ENCODE data around the gene ISLR2. TPM values are rescaled to one million over a fixed set of nuclear protein-coding genes. Genes with fewer than 3 reads are reported as not detected.
"Not testable (repeated sequence)": the region's sequence is repeated elsewhere in the genome, so short reads cannot be mapped to it uniquely, and the experiment has no call there.

ISLR2 gene
- not detected in 2 replicates for total RNA-seq
- polyA plus RNA-seq (2012) = 4.5 TPM

DNA sequence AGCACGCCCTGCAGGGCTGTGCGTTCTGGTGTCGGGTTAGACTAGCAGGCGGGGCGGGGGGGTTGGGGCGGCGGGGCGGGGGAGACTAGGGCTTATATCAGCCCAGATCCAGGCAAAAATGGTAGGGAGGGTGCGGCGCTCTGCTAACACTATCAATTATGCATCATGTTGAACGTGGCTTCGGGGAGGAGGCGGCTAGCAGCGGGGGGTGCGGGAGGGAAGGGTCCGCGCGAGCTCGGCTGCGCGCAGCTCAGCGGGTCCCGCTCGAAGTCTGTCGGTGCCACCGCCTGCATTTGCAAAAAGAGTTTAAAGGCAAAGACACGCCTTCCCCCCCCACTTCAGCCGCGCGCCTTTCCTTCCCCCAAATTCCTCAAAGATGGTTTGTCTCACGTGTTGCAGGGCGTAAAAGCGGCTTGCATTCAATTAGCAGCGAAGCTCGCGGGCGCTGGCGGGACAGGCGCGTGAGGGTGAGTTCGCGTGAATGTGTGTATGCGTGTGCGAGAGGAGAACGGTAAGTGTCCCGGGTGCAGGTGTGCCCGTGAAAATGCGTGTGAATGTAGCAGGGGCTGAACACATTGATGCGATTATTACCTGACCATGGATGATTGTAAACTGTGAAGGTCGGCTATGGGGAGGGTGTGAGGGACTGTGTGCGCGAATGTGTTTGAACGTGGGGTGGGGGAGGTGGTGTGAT lies at the start of gene ISLR2:
Gene ISLR2, plus strand, starts transcription at position 432 of the 694 bp plus-strand sequence. CDS start 2,169 bp downstream, outside the sequence.
- no peak for DNase-seq (ENCODE audit: low read depth)

DNA sequence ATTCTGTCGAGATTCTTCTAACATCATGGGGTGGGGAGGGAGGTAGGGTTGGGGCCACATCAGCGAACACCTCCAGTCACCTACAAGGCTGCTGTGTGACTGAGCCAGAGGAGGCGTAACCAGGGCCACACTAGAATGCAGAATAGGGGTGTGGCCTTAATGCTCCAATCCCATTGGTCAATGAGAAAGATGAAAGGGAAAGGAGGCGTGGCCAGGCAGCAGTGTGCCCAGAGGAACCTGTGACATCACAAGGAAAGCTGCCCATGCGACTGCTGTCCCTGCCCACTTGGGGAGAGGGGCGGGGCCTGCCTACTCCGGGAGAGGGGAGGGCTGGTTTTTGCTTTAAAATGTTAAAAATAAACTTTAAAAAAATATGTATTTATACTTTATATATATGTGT lies 47.9 kb upstream of the ISLR2 start, which contains the start of gene GOLGA6A:
Gene GOLGA6A, minus strand, starts transcription at position 101 of the 400 bp plus-strand sequence. Its CDS starts 41 bp downstream, at position 60.
- DNase-seq (ENCODE audit: low read depth) = not testable (repeated sequence)

DNA sequence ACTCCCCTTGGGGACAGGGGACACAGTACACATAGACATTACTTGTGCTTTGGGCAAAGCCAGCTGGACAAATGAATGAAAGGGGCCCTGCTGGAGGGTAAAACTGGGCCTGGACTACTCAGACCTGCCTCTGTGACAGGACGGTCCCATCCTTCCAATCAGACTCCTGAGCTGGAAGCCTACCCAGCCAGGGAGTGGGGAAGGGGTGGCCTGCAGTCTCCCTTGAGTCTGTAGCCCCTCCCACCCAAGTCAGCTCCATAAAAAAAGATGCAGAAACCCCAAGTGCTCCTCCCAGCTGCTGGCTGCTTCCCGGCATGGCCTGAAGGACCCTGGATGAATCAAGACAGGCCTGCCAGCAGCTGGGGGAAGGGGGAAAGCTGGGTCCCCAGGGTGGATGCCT lies 35.8 kb upstream of the ISLR2 start:
- DNase-seq (ENCODE audit: low read depth) = not testable (repeated sequence)

GRCh38 chr15:74095610-74096009 lies 34.8 kb upstream of the ISLR2 start:
- not testable (repeated sequence) for DNase-seq (ENCODE audit: low read depth)

DNA sequence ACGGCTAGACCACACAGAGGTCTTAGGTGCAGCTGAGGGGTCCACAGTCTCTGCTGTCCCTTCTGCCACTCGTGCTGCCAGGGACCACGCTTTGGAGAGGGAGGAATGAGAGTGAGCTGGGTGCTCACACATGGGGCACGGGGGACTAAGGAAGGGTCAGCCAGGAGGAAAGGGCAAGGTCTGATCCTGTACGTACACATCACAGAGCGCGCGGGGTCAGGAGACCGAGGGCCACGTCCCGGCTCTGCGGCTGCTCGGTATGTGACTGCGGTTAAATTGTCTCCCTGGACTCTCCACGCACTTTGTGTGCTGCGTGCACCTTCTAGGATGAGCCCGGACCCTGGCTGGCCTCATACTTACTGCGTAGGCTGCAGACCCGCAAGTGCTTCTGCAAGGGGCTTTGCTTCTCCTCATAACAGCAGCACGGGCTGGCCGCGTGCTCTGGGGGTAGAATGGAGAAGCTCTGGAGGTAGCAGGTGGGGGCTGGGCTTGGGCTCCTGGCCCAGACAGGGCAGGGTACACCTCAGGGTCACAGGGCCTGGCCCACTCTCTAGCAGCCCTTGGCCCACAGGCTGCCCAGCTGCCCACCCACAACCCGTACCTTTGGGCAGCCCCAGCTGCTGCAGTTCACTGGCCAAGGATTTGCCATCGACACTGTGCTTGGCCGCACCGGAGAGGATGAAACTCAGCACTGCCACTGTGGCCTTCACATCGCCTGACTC lies 33.5 kb upstream of the ISLR2 start:
- not testable (repeated sequence) for DNase-seq (ENCODE audit: low read depth)

DNA sequence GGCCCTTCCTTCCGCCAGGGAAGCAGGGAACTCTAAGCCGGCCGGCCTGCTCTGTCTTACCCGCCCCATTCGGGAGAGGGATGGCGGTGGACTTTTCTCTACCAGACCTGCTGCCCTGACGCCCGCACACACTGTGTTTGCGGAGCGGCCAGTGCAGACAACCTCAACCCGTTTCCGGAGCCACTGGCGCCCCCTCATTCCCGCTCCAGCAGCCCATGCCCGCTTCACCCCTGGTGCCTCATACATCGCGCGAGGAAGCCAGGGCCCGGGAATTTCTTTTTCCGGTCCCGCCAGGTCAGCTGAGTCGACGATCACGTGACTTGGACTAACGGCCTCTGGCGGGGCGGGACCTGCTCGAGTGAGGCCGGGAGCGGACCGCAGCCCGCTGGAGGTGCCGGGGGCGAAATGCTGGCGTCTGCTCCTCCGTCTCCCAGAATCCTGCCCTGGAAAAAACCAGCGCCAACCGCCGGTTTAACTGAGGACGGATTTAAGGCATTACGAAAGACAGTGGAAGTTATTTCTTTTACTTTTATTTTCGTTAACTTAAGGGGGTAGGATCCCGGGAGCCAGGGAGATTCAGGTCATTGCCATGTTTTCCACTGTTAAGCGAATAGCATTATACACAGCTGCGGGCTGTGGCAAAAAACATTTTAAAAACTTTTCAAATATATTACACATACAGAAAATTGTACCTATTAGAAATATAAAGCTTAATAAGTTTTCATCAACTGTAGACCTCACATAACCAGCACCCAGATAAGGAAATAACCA lies 30.2 kb upstream of the ISLR2 start:
- DNase-seq (ENCODE audit: low read depth) = peak; percentile 92

GRCh38 chr15:74108111-74108510 lies 22.3 kb upstream of the ISLR2 start:
- DNase-seq (ENCODE audit: low read depth) = peak; percentile 34

DNA sequence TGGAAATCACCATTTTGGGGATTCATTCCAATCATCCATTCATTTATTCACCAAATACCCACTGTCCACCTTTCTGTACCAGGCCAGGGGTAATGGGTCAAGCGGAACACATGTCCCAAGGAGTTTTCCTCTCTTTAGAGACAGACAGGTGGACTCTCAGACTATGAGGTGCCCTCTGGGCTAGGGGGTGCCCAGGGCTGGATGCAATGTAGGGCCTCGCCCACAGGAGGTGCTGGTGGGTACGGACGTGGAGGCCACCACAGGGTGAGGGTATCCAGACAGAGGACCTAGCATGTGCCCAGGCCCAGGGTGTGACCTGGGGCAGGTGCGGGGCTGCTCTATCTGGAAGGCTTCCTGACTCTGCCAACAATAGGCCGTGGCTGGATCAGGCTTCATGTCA lies 21.8 kb upstream of the ISLR2 start:
- not testable (repeated sequence) for DNase-seq (ENCODE audit: low read depth)

DNA sequence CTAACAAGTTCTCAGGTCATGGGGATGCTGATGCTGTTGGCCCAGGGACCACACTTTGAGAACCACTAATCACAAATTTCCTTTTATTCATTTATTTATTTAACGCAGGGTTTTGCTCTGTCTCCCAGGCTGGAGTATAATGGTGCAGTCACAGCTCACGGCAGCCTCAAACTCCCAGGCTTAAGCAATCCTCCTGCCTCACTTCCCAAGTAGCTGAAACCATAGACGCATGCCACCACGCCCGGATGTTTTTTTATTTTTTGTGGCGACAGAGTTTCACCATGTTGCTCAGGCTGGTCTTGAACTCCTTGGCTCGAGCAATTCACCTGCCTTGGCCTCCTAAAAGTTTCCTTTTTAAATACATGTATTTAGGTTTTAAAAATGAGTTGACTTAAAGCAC lies 20.7 kb upstream of the ISLR2 start:
- no peak for DNase-seq (ENCODE audit: low read depth)

DNA sequence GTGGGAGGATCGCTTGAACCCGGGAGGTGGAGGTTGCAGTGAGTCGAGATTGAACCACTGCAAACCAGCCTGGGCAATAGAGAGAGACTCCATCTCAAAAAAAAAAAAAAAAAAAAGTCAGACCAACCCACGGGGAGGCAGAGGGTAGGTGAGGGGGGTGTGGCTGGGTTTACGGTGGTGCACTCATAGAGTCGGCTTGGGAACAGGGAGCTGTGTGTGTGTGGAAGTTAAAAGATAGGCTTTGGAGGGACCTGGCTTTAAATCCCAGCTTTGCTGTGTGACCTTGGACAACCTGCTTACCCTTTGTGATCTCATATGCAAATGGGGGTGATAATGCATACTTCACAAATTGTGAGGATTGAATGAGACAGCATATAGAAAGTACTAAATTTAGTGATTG lies 10.0 kb upstream of the ISLR2 start:
- DNase-seq (ENCODE audit: low read depth) = no peak

- no peak for DNase-seq (ENCODE audit: low read depth)
Measured at GRCh38 chr15:74121039-74121438, 9.3 kb upstream of the ISLR2 start.

GRCh38 chr15:74121858-74122257 lies 8.5 kb upstream of the ISLR2 start:
- DNase-seq (ENCODE audit: low read depth) = no peak

GRCh38 chr15:74122403-74123130 lies 7.8 kb upstream of the ISLR2 start:
- no peak for DNase-seq (ENCODE audit: low read depth)

DNA sequence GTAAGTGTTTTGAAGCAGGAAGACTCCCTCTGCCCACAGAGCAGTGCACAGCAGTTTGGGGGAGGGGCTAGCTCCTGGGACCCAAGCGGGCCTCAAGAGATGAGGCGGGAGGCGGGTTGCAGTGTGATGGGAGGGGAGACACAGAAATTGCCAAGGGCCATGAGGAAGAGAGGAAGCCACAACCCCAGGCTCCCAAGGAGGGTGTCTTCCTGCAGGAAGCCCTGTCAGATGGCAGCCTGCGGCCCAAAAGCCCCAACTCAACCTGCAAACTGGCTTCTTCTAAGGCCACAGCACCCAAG lies 7.3 kb upstream of the ISLR2 start:
- DNase-seq (ENCODE audit: low read depth) = no peak

GRCh38 chr15:74123658-74124057 lies 6.7 kb upstream of the ISLR2 start:
- DNase-seq (ENCODE audit: low read depth) = no peak

- no peak for DNase-seq (ENCODE audit: low read depth)
Measured at GRCh38 chr15:74124196-74124595, 6.2 kb upstream of the ISLR2 start.

DNA sequence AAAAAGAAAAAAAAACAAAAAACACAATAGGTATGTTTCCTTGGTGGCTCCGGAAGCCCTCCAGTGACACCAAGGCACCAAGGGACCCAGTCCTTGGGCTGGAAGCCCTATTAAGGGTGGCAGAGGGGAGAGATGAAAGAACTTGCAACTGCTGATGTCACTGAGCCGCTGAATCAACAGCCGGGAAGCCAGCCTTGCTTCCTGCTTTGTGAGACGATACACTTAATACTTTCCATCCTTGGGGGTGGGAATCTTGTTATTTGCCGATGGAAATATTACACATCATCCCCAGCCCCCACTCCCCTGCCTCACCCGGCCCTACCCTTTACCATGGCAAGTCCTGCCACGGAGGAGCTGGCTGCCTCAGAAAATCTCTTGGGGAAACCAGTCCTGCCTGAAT lies 5.6 kb upstream of the ISLR2 start:
- no peak for DNase-seq (ENCODE audit: low read depth)

GRCh38 chr15:74127255-74127953 lies 3.0 kb upstream of the ISLR2 start:
- DNase-seq (ENCODE audit: low read depth) = peak; percentile 84

DNA sequence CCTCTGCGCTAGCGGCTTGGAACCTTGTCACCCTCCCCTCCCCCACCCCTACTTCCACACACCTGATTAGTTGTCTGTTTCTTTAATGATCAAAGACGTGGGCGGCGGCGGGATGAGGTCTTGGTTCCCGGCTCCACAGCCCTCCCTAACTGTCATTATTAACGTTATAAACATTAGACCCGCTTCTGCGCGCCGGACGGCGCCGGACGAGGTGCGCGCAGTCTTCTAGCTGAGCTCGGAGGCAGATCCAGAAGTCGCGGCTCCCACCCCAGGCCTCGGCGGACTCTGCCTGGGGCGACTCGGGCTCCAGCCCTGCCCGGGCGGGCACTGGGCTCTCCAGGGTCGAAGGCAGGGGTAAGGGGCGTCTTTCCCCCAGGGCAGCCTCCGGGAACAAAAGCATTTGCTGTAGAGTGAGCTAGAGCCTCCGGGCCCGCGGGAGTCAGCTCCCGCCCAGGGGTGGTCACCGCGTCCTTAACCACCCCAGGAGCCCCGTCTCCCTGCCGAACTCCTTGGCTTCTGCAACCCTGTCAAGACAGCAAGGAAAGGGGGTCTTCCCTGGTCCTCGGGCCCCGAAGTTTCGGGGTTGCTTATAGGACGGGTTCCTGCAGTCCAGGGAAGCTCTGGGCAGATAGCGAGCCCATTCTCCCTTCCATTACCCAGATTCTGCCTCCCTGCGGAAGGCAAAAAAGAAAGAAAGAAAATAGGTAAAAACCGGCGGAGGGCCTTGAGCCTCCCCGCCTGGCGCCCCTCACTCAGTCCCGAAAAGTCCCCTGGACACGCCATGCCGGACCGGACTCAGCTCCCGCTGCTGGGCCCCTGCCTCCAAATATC lies 2.2 kb upstream of the ISLR2 start:
- no peak for DNase-seq (ENCODE audit: low read depth)

Data from myocyte (in vitro differentiated cells).